HG03575 (cell line): ENCODE measurements around the gene CAMK4.
"Not testable (repeated sequence)": the region's sequence is repeated elsewhere in the genome, so short reads cannot be mapped to it uniquely, and the experiment has no call there.

Source experiments
- ATAC-seq: cut with Tn5 transposase; IDR thresholded peaks from one replicate; pipeline ENCODE4 v1.9.1; 2021; ENCODE audit not compliant: unreplicated experiment, insufficient number of reproducible peaks, low FRiP score; ENCODE audit errors: extremely low read depth

Gene CAMK4

DNA sequence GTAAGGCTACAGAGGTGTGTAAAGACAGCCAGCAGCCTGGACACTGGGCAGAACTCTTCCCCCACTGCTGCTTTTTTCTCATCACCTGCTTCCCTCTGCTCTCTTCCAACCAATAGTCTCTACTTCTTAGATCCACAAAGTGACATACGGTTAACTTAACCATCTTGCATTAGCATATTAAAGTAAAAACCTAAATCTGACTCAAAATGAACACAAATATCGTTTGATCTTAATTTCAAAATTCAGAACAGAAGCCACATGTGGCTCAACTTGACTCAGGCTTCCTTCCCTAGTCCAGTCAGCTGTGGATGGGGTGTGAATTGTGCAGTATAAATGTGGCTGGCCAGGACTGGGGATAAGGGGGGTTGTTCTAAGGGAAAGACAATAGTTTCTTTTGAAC, 173.8 kb downstream of the CAMK4 start:
- no peak for ATAC-seq

DNA sequence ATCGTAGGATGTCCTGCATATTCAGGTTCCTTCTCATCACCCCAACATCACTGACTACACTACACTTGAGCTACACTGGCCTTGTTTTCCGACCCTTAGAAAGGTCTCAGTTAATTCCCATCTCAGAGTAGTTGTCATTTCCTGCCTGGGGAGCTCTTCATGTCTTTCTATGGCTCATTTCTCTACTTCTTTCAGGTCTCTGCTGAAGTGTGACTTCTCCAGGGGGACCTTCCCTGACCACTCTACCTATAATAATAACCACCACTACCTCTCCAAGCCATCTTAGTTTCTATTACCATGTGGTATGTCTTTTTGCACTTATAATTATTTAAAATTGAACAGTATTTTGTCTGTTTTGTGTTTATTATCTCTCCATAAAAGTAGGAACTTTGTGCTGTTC, 174.9 kb downstream of the CAMK4 start:
- no peak for ATAC-seq

DNA sequence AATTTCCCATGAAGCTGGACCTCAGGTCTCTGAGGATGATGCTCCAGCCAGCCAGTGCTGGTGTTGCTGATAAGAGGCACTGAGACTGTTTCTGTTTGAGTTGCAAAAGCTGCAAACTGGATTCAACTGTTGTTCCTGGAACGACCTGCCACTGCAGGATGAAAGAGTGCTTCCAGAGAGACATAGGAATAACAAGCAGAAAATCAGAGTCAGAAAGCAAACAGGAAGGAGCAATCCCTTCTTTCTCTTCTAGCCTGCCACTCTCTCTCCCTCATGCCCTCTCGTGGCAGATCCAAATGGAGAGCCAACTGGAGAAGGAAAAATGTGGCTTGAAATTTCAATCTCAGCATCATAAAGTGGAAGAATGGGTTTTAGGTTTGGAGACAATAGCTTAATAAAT, 177.7 kb downstream of the CAMK4 start:
- no peak for ATAC-seq

DNA sequence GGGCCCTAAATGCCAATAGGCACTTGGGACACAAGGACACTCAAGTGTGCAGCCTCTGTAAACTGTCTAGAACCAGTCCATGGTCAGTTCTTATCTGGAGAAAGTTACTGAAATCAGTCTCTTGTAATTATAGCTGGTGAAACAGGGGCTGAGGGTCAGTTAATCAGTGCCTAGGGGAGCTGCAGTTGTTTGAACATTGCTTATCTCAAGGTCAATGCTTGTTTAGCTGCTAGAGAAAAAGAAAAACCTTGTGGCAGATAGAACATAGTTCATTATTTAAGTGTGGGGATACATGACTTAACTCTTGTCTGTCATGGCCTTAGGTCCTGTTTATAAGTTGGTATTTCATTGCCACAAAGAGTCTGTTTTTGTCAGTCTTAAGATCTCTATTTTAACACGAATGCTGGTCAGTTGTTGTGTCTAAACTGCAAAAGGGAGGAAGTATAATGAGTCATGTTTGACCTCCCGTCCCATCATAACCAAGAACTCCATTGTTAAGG, 180.1 kb downstream of the CAMK4 start:
- no peak for ATAC-seq

DNA sequence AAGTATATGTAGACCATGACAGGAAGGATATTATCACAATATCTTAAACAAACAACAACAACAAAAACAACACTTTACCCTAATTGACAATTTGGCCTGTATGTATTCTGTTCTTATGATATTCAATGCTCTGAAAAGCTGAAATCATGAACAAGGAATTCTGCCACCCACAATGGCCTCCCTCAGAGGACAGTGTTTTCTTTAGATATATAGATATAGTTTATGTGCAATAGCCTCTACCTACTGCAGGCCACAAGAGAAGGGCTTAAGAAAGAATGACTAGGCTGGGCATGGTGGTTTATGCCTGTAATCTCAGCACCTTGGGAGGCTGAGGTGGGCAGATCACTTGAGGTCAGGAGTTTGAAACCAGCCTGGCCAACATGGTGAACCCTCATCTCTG, 183.4 kb downstream of the CAMK4 start:
- no peak for ATAC-seq

DNA sequence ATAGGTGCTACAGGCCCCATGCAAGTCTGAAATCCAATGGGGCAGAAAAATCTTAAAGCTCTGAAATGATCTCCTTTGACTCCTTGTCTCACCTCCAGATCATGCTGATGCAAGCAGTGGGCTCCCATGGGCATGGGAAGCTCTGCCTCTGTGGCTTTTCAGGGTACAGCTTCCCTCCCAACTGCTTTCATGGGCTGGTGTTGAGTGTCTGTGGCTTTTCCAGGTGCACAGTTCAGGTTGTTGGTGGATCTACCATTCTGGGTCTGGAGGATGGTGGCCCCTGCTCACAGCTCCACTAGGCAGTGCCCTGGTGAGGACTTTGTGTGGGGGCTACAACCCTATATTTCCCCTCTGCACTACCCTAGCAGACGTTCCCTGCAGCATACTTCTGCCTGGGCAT, 184.6 kb downstream of the CAMK4 start:
- no peak for ATAC-seq

DNA sequence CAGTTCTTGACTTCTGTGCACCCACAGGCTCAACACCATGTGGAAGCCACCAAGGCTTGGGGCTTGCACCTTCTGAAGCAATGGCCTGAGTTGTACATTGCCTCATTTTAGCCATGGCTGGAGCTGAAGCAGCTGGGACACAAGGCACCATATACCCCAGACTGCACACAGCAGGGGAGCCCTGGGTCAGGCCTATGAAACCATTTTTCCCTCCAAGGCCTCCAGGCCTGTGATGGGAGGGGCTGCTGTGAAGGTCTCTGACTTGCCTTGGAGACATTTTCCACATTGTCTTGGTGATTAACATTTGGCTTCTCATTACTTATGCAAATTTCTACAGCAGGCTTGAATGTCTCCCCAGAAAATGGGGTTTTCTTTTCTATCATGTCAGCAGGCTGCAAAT, 185.1 kb downstream of the CAMK4 start:
- ATAC-seq, result not testable (repeated sequence)

DNA sequence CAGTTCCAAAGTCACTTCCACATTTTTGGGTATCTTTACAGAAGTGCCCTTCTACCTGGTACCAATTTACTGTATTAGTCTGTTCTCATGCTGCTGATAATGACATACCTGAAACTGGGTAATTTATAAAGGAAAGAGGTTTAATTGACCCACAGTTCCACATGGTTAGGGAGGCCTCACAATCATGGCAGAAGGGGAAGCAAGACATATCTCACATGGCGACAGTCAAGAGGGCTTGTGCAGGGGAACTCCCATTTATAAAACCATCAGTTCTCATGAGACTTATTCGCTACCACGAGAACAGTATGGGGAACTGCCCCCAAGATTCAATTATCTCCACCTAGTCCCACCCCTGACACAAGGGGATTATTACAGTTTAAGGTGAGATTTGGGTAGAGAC, 185.9 kb downstream of the CAMK4 start:
- ATAC-seq, result not testable (repeated sequence)

GRCh38 chr5:111411301-111411700, 187.1 kb downstream of the CAMK4 start:
- no peak for ATAC-seq

DNA sequence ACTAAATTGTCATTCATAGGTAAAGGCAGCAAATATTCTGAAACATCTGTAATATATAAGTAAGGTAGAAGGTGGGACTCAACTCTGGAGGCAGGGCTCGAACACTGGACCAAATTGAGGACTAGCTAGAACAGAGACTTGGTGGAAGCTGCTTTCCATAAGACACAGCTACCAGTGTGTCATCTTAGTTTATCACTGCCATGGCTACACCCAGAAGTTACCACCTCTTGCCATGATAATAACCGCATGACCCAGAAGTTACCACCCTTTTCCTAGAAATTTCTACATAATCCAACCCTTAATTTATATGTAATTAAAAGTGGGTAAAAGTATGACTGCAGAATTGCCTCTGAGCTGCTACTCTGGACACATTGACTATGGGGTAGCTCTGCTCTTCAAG, 188.4 kb downstream of the CAMK4 start:
- ATAC-seq, result no peak

GRCh38 chr5:111415053-111415452, 190.9 kb downstream of the CAMK4 start:
- ATAC-seq, result no peak

- ATAC-seq, result no peak
These were observed 198.1 kb downstream of the CAMK4 start for GRCh38 chr5:111422245-111422644.

DNA sequence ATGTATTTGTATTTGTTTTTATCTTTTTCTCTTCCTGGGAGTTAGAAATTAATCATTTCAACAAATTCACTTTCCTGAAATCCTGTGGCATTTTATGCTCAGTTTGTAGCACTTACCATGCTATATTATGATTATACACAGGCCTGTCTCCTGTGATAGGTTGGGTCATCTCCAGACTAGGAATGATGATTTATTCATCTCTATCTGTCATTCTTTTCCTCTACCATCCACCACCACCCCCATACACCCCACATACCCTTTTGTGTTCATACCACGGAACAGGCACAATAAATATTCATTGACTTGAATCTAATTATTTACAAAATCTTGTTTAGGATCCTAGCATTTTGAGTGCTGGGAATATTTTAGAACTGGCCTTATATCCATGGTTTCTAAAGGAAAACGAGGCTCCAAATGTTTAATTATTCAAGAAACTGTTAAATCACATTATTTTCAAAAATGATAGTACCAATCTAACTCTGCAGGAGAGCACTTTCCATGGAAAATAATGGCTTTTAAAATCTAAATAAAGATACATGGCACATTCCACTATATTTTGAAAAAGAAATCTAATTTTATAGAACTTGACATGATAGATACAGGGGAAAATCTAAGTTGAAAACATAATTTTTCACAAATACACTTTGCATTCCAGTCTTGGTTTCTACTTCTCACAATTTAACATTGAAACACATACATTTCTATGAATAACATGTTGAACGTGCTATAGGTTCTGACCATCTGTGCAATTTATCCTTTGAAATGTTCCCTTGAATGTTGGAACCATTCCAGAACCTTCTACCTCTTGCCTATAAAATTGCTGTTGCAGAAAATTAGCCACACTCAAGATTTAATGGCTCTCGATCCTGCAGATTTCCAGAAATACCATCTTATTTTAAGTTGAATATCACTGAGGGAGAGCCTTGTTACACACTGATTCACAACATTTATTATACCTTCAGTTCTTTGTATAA, 198.8 kb downstream of the CAMK4 start:
- no peak for ATAC-seq

- no peak for ATAC-seq
These were observed 201.0 kb downstream of the CAMK4 start for GRCh38 chr5:111425205-111425604.

DNA sequence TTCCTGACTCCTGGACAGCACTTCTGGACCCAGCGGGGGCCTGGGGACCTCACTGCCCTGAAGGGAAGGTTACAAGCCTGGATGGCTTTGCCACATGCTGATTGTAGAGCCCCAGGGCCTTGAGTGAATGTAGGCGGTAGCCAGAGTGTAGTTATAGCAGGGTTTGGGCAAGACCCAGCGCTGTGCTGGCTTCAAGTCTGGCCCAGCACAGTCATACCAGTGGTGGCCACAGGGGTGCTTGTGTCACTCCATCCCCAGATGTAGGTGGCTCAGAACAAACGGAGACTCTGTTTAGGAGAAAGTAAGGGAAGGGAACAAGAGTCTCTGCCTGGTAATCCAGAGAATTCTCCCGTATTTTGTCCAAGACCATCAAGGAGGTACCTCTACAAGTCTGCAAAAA, 203.6 kb downstream of the CAMK4 start:
- ATAC-seq, result no peak

DNA sequence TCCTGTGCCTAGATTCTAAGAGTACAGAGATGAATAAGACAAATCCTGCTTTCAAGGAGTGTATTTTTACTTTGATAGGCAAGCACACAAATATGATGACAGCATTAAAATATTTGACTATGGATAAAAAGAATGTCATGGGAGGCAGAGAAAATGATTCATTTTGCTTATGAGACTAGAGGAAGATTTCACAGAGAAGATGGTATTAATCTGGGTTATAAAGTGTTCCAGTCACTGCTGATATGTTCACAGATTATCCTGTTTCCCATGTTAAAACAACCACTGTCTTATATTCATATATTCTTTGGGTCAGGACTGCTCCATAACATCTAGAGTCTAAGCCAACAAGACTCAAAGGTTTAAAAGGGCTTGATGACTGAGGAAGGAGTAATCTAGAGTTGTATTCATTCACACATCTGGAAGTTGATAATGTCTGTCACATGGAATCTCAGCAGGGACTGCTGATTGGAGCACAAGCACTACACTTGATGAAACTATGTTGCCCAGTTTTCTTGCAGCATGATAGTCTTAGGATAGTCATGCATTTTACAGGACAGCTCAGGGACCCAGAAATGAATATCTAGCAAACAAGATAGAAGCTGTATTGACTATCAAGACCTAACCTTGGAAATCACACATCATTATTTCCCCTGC, 208.8 kb downstream of the CAMK4 start:
- ATAC-seq, result no peak

GRCh38 chr5:111434800-111435199, 210.6 kb downstream of the CAMK4 start:
- no peak for ATAC-seq

GRCh38 chr5:111439473-111440075, 215.4 kb downstream of the CAMK4 start:
- ATAC-seq, result no peak

DNA sequence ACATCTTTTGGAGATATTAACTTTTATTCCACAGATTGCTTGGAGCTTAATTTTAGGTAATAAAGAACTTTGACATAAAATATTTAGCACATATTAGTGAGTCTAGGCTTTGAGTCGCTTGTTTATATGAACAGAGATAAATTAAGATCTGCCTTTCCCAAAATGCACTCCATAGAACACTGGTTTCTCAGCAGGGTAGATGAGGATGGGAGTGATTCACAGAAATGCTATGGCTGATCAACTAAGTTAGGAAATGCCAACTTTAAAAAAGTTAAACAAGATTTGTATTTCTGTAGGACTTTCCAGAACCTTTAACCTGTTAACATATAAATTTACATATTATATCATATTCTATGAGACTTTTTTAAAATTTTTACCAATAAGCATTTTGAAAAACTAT, 222.9 kb downstream of the CAMK4 start:
- no peak for ATAC-seq

DNA sequence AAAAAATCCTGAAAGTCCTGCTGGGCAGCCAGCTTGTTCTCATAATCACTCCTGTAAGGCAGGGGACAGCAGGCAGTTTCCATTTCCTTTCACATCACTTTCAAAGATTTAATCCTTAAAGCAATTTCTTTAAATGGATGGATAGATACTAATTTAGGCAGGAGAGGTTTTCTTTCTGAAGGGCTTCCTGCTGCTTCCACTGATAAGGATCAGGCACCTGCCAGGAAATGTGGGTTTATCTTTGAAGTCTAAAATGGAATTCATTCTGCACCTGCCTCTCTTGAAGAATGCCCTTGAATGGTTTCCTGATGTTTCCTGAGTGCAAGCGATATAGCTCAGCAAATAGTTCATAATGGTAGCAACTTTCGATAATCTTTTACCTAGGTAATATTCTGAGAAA, 223.6 kb downstream of the CAMK4 start:
- ATAC-seq, result no peak
